ENCODE results near the gene LDAF1.

DNA sequence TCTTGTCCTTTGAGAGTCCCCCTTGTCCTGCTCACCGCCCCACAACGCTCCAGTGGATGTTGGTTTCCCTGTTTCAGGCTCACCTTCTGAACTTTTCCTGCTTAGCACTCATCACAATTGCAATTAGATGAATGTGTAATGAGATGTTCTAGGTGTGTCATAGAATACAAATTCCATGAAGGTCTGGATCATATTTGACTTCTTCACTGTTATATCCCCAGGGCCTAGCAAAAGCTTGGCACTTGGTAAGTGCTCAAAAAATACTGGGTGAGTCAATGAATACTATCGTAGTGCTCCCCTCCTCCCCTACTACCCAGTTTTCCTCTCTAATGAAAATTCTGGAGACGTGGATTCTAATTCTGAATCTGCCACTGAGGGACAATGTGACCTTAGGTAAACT, 40.9 kb upstream of the LDAF1 start:
- TF ChIP-seq EZH2 (IDR thresholded peaks at IDR 0.05; ENCODE audit: insufficient read depth, poor library complexity, severe bottlenecking) (no peak), EZH2phosphoT487 (IDR thresholded peaks at IDR 0.05; ENCODE audit: insufficient read depth, low read depth) (no peak)

All from GM23248 (cell line).